GM12878 (cell line): ENCODE measurements around the gene PRKG1. TPM values are rescaled to one million over a fixed set of nuclear protein-coding genes. Genes with fewer than 3 reads are reported as not detected.

Source experiments
- ATAC-seq: fragments of 200-7000 bp; cut with Tn5 transposase; 3 replicates; pipeline ENCODE4 v1.9.1; 2020; ENCODE audit warnings: mild to moderate bottlenecking, moderate library complexity
- BruUV-seq: library from RNA; stranded (reverse); fragments of 400-500 nt; replicated peaks from 2 replicates; lab custom pipeline; 2021; lab: Mats Ljungman, UMichigan
- CTCF ChIA-PET: fragments of 300-600 bp; sonication (Branson Sonifier 250); formaldehyde crosslinking; extraction: SDS; loops from one replicate; lab custom pipeline; 2021; ENCODE audit warnings: inconsistent platforms; lab: Yijun Ruan, JAX
- POLR2A ChIA-PET: fragments of 350-600 bp; formaldehyde crosslinking; extraction: SDS; loops from one replicate; lab custom pipeline; 2021; ENCODE audit warnings: inconsistent platforms; lab: Charles Lee
- RAD21 ChIA-PET: fragments of 300-600 bp; sonication (Branson Sonifier 250); formaldehyde crosslinking; loops from one replicate; lab custom pipeline; 2023; ENCODE audit warnings: antibody characterized with exemption; ENCODE audit not compliant: unreplicated experiment; lab: Charles Lee
- SMC1A ChIA-PET: fragments of 300-600 bp; sonication (Branson Sonifier 250); formaldehyde crosslinking; loops from one replicate; lab custom pipeline; 2023; ENCODE audit not compliant: unreplicated experiment, uncharacterized antibody; lab: Charles Lee
- DNase-seq: peaks from one replicate; pipeline ENCODE4 v3.0.0-alpha.2; 2011; ENCODE audit warnings: low read depth, low spot score
- FAIRE-seq: peaks from 3 replicates; lab custom pipeline; 2011; peaks lifted over from hg19 to GRCh38; lab: Jason Lieb, UNC
- H2AFZ ChIP-seq: 2 replicates; pipeline ENCODE4 v1.6.0; 2011; ENCODE audit warnings: low read depth, low read length, control low read depth; ENCODE audit not compliant: control insufficient read depth
- H3K27ac ChIP-seq: 2 replicates; pipeline ENCODE4 v1.5.1; 2011; ENCODE audit warnings: control low read depth; ENCODE audit not compliant: control insufficient read depth, insufficient read depth
- H3K27me3 ChIP-seq, 2 experiments: replicated peaks in 1 of 2; 2 replicates each; pipeline versions ENCODE4 v1.6.0 to v1.6.1; 2011; ENCODE audit warnings: low read length in 1 of 2; ENCODE audit not compliant: control insufficient read depth in 2 of 2, insufficient read depth in 2 of 2
- H3K36me3 ChIP-seq, 2 experiments: 2 replicates each; pipeline ENCODE4 v1.5.1; 2011; ENCODE audit warnings: low read length in 1 of 2; ENCODE audit not compliant: control insufficient read depth in 2 of 2, insufficient read depth in 2 of 2
- H3K4me1 ChIP-seq: 2 replicates; pipeline ENCODE4 v1.6.1; 2011; ENCODE audit warnings: mild to moderate bottlenecking, low read length, moderate library complexity, mixed read lengths; ENCODE audit not compliant: control insufficient read depth, insufficient read depth
- H3K4me2 ChIP-seq: 2 replicates; pipeline ENCODE4 v1.6.0; 2011; ENCODE audit warnings: control low read depth; ENCODE audit not compliant: control insufficient read depth, insufficient read depth
- H3K4me3 ChIP-seq: fragments of 200-600 bp; sonication (generic); 2 replicates; pipeline ENCODE4 v1.5.1; 2016
- H3K79me2 ChIP-seq: 2 replicates; pipeline ENCODE4 v1.6.0; 2011; ENCODE audit warnings: low read length; ENCODE audit not compliant: control insufficient read depth, insufficient read depth
- H3K9ac ChIP-seq: 2 replicates; pipeline ENCODE4 v1.8.0; 2011; ENCODE audit warnings: low read length, control low read depth, mixed read lengths; ENCODE audit not compliant: control insufficient read depth, insufficient read depth
- H3K9me3 ChIP-seq: replicated peaks from 3 replicates; pipeline ENCODE4 v1.5.1; 2011; ENCODE audit warnings: mild to moderate bottlenecking, low read length; ENCODE audit not compliant: control insufficient read depth, insufficient read depth
- H4K20me1 ChIP-seq: 2 replicates; pipeline ENCODE4 v1.6.0; 2011; ENCODE audit not compliant: control insufficient read depth, insufficient read depth
- BCL11A ChIP-seq: IDR thresholded peaks from 2 replicates; pipeline ENCODE4 v1.6.1; 2011; ENCODE audit warnings: low read depth, low read length
- EGR1 ChIP-seq, 2 experiments: IDR thresholded peaks; 1 replicate in 1 of 2; 2 replicates in 1 of 2; pipeline ENCODE4 v1.6.1; 2011 to 2012; ENCODE audit warnings: low read depth in 2 of 2, low read length in 2 of 2, borderline replicate concordance in 1 of 2, mild to moderate bottlenecking in 1 of 2, moderate library complexity in 1 of 2
- GABPA ChIP-seq: IDR thresholded peaks from 2 replicates; pipeline ENCODE4 v1.6.1; 2014; ENCODE audit warnings: antibody characterized with exemption, low read depth, mild to moderate bottlenecking, inconsistent platforms
- HDAC6 ChIP-seq: fragments of 200-600 bp; sonication (generic); IDR thresholded peaks from one replicate; pipeline ENCODE4 v1.8.0; 2017; ENCODE audit warnings: antibody characterized with exemption; ENCODE audit not compliant: unreplicated experiment
- HDGF ChIP-seq: fragments of 450-650 bp; IDR thresholded peaks from 2 replicates; pipeline ENCODE4 v1.6.1; 2016; ENCODE audit warnings: antibody characterized with exemption
- JUND ChIP-seq: IDR thresholded peaks from 2 replicates; pipeline ENCODE4 v1.6.1; 2012; ENCODE audit warnings: low read depth, mild to moderate bottlenecking, low read length, improper control_type of control experiment, moderate library complexity
- SMAD1 ChIP-seq: fragments of 450-650 bp; IDR thresholded peaks from 2 replicates; pipeline ENCODE4 v1.6.1; 2018; ENCODE audit warnings: mild to moderate bottlenecking, low read depth; ENCODE audit not compliant: partially characterized antibody
- ZZZ3 ChIP-seq: IDR thresholded peaks from 2 replicates; pipeline ENCODE4 v1.6.1; 2011; ENCODE audit warnings: low read depth; ENCODE audit not compliant: control insufficient read depth, insufficient read length
- WGBS: methylation state at CpG from one replicate; pipeline ENCODE4 v1.1.6; 2016; ENCODE audit warnings: low lambda C conversion rate; ENCODE audit not compliant: insufficient replicate concordance, insufficient coverage; ENCODE audit errors: missing lambda C conversion rate; 5-methylcytosine and 5-hydroxymethylcytosine counted together
- in situ Hi-C: fragments of 300-500 bp; cut with MboI; formaldehyde crosslinking; loops from 9 replicates; pipeline ENCODE4 v1.14.3; 2018; ENCODE audit warnings: mixed read lengths
- intact Hi-C: fragments of 100-400 bp; cut with micrococcal nuclease; formaldehyde crosslinking; loops from one replicate; pipeline ENCODE4 v1.14.2; 2022; ENCODE audit not compliant: unreplicated experiment
- polyA plus RNA-seq, 11 experiments: library from polyadenylated mRNA; depleted of rRNA in 4 of 11; unstranded in 6 of 11; stranded (reverse) in 5 of 11; fragments of >200 nt; fragmentation: Nextera tagmentation in 4 of 11; fragmentation: Illumina TruSeq in 1 of 11; extraction: Ambion mirVana in 4 of 11; extraction: Trizol in 1 of 11; gene quantifications; 1 replicate in 1 of 11; 2 replicates in 10 of 11; pipeline versions ENCODE4 v1.2.1 to v1.2.3, GENCODE V29; 2011 to 2016; ENCODE audit warnings: inconsistent platforms in 2 of 11, missing spikeins in 2 of 11, low read depth in 1 of 11
- total RNA-seq, 4 experiments: library from RNA; depleted of rRNA in 3 of 4; stranded (reverse); fragments of >200 nt in 3 of 4; fragmentation: Illumina TruSeq in 1 of 4; extraction: Trizol in 1 of 4; gene quantifications; 2 replicates each; pipeline versions ENCODE4 v1.2.1 to v1.2.3, GENCODE V29; 2013 to 2021
- TF ChIP-seq, protein P1 (sequence below): fragments of 150-350 bp; IDR thresholded peaks from 2 replicates; pipeline ENCODE4 v1.6.1; 2016; ENCODE audit warnings: low read depth, low read length

Gene PRKG1
- total and polyA plus RNA-seq, 10 of the 15 experiments (the other 5 are each of a cell fraction or from before 2014, with no cell fraction given) = 0.04 to 0.05 TPM; not detected in 8

DNA sequence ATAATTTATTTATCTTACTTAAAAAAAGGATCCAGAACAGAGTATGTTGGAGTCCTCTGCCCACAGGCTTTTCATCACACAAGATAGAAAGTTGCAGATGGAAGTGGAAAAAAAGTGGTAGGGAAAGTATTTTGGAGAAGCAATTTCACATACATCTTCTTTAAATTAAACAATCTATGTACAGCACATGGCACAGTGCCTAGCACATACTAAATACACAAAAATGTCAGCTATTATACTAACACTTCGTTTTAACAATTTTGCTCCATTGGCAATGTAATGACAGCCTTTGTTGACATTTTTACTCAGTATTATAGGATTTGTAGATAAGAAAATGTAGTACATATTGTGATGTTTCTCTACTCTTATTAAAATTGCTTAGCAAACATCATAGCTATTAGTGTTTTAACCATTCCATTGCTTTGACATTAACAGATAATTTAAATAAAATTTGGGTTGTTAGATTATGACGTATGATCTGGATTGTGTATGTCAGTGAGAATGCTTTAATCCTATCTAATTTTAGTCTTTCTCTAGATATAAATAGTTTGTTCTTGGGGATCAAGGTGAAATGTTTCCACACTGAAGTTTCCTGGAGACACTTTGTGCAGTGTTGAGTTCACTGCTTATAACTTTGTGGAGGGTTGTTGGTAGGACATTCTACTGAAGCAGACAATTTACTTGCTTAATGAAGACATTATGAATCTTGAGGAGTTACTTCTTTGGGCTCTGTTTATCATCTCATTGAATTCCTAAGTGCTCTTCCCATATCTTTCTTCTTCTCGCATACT is 1037.0 kb downstream of the PRKG1 start:
- Histone ChIP-seq H3K9me3 (no peaks in the 10 kb centered on the region), H3K4me3 (no peak overlapping the region), H3K9ac (no peak overlapping the region), H3K27me3 (no peaks in the 10 kb centered on the region)
- RAD21 ChIA-PET = no interaction called here
- BruUV-seq = no TSS peak
- DNase-seq = no peak
- no peak for TF ChIP-seq ZZZ3
- TF ChIP-seq, protein P1, sequence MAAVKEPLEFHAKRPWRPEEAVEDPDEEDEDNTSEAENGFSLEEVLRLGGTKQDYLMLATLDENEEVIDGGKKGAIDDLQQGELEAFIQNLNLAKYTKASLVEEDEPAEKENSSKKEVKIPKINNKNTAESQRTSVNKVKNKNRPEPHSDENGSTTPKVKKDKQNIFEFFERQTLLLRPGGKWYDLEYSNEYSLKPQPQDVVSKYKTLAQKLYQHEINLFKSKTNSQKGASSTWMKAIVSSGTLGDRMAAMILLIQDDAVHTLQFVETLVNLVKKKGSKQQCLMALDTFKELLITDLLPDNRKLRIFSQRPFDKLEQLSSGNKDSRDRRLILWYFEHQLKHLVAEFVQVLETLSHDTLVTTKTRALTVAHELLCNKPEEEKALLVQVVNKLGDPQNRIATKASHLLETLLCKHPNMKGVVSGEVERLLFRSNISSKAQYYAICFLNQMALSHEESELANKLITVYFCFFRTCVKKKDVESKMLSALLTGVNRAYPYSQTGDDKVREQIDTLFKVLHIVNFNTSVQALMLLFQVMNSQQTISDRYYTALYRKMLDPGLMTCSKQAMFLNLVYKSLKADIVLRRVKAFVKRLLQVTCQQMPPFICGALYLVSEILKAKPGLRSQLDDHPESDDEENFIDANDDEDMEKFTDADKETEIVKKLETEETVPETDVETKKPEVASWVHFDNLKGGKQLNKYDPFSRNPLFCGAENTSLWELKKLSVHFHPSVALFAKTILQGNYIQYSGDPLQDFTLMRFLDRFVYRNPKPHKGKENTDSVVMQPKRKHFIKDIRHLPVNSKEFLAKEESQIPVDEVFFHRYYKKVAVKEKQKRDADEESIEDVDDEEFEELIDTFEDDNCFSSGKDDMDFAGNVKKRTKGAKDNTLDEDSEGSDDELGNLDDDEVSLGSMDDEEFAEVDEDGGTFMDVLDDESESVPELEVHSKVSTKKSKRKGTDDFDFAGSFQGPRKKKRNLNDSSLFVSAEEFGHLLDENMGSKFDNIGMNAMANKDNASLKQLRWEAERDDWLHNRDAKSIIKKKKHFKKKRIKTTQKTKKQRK = no peak
- TF ChIP-seq HDAC6 = no peak
- no peak for TF ChIP-seq JUND
- TF ChIP-seq EGR1 (IDR thresholded peaks at IDR 0.05; ENCODE audit: borderline replicate concordance in 1 of 2, low read depth in 2 of 2, low read length in 2 of 2) = no peak
- TF ChIP-seq HDGF = no peak
- TF ChIP-seq SMAD1 = no peak
- no peak for TF ChIP-seq GABPA
- TF ChIP-seq BCL11A = no peak
- TF ChIP-seq, all 136 proteins: peak for 0
- Histone ChIP-seq H3K4me2 (no peak overlapping the region), H4K20me1 (no peaks in the 10 kb centered on the region), H2AFZ (no peak overlapping the region), H3K27ac (no peak overlapping the region), H3K36me3 (no peaks in the 10 kb centered on the region), H3K79me2 (no peaks in the 10 kb centered on the region), H3K4me1 (no peaks in the 10 kb centered on the region)
- FAIRE-seq (no peak), ATAC-seq (no peak)
- ChIA-PET POLR2A (no interaction called here), CTCF (no interaction called here), SMC1A (no interaction called here)
- WGBS = 31% methylated on average over 3 of the region's 3 CpGs
- intact Hi-C loops = no loop called here
- in situ Hi-C loops = no loop called here
